NCI-H2107 treated with DMSO at 0.1 percent for 48 hours (cell line): Measurements from ENCODE around the gene ASPDH.
"Not testable (repeated sequence)": the region's sequence is repeated elsewhere in the genome, so short reads cannot be mapped to it uniquely, and the experiment has no call there.

Experiments
- DNase-seq: peaks from one replicate; lab custom pipeline; 2025; ENCODE audit not compliant: unreplicated experiment; lab: John Stamatoyannopoulos, UW

The ASPDH gene

GRCh38 chr19:50480281-50481111 lies 33.2 kb downstream of the ASPDH start:
- no peak for DNase-seq

GRCh38 chr19:50479761-50480251 lies 33.9 kb downstream of the ASPDH start:
- no peak for DNase-seq

GRCh38 chr19:50478901-50479715 lies 34.6 kb downstream of the ASPDH start:
- no peak for DNase-seq

- DNase-seq: no peak
Observed at GRCh38 chr19:50477751-50478515, 35.8 kb downstream of the ASPDH start.

GRCh38 chr19:50476907-50477238 lies 36.8 kb downstream of the ASPDH start:
- DNase-seq: no peak

DNA sequence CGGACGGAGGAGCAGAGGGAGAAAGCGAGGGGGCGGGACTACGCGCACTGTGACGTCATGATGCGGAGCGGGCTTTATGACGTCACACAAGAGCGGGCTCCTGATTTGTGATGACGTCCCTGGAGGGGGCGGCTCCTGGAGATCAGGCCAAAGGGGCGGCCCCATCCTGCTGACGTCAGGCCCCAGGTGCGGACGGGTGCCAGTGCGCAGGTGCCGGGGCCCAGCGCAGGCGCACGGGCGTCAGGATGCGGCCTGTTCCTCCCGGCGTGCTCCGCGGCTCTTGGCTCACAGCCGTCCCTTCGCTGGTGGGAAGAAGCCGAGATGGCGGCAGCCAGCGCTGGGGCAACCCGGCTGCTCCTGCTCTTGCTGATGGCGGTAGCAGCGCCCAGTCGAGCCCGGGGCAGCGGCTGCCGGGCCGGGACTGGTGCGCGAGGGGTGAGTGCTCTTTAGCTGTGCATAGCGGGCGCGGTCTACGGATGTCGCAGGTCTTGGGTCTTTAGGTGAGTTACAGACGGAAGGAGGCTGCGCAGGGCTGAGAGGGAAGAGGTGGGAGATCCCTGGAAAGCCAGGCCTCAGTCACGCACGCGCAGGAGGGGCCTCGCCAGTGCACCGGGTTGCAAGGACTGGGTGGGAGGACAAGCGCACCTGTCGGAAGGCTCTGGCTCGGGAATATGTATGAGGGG lies 37.3 kb downstream of the ASPDH start, which contains the start of the genes EMC10 and GARIN5A:
Gene EMC10 (plus strand): TSS at position 284 of the 683 bp plus-strand sequence. CDS start 38 bp downstream, at position 322.
Gene GARIN5A (minus strand): TSS at position 625 of the 683 bp plus-strand sequence. CDS start 460 bp downstream, at position 165.
- DNase-seq: peak; percentile 72

DNA sequence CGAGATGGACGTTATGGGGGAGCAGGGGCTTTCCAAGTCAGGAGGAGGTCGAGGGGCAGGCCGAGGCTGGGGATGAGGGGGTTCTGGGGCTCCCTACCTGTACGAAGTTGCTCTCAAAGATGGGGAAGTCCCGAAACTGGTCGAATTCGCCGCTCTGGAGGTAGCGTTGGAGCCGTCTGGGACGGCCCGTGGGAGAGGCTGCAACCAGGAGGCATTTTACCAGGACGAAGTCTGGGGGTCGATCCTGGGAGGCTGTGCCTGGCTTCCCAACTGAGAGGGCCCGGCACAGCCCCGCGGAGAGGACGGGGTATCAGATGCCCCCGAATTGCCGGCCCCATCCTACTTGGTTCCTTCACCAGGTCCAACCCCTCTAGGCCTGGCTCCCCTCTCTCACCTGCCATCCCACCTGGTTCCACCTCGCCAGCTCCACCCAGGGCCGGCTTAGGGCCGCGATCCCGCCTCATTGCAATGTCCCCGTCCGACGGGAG lies 37.9 kb downstream of the ASPDH start:
- DNase-seq: no peak

GRCh38 chr19:50475101-50475568 lies 38.6 kb downstream of the ASPDH start:
- DNase-seq: no peak

DNA sequence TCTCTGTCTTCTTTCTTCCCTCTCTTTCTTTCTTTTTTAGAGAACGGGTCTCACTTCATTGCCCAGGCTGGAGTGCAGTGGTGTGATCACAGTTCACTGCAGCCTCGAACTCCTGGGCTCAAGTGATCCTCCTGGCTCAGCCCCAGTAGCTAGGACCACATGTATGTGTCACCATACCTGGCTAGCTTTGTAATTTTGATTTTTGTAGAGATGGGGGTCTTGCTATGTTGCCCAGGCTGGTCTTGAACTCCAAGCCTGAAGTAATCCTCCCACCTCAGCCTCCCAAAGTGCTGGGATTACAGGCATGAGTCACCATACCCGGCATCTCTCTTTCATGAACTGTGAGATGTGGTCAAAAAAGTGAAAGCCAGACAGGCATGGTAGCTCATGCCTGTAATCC lies 40.4 kb downstream of the ASPDH start:
- not testable (repeated sequence) for DNase-seq

DNA sequence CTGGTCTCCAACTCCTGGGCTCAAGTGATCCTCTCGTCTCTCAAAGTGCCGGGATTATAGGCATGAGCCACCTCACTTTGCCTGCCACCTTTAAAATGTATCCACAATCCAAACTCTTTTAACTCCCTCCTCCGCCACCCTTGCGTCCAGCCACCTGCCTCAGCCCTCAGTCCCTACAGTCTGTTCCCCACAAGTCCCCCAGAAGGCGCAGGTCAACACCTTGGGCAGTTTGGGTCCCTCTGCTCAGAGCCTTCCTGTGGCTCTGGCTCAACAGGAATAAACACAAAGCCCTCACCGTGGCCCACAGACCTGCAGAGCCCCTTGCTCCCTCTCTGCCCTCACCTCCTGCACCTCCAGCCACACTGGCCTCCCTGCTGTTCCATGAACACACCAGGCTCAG lies 44.9 kb downstream of the ASPDH start:
- no peak for DNase-seq

DNA sequence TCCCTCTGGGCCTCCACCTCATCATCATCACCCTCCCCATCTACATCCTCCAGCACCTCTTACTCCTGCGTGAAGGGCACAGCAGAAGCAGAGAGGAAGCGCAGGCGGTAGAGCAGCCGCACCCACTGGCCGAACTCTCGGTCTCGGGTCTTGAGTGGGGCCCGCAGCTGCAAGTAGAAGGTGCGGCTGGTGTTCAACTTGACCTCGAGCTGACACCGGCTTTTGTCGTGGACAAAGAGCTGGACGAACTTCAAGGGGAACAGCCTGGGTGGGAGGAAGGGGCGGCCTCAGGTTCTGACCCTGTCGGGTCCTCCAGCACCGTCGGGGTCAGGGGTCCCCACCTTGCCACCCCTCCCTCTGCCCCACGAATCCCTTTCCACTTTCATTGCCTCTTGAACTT lies 46.1 kb downstream of the ASPDH start:
- no peak for DNase-seq

DNA sequence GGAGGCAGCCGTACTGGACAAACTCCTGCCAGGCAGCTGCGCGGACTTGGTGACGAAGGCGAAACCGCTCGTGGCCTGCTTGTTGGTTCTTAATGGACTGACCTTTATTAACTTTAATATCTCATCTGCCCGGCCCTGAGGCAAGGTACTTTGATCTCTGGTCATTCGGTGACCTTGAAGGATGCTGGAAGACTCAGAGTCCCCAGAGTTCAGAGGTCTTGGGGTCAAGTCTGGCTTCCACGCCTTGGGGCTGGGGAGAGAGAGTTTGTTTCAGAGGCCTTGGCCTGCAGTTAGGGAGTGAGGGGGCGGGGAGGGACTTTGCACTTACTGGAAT lies 47.0 kb downstream of the ASPDH start:
- DNase-seq: no peak

GRCh38 chr19:50465986-50466705 lies 47.6 kb downstream of the ASPDH start:
- DNase-seq: peak; percentile 36

DNA sequence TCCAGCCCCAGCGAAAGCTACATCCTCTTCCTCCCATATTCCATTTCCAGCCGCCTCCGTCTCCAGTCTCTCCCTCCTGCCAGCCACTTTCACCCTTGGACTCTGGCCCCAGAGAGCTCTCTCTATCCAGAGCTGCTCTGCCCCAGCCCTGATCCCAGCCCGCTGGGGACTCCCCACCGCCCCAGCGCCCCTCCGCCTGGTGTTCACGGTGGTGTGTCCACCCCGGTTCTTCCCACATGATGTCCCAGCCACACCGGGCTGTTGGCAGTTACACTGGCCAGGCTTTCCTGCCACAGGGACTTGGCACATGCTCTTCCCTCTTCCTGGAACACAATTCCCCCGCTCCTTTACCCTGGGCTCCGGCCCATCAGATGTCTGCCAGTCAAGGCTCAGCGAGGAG lies 48.7 kb downstream of the ASPDH start:
- DNase-seq: no peak

DNA sequence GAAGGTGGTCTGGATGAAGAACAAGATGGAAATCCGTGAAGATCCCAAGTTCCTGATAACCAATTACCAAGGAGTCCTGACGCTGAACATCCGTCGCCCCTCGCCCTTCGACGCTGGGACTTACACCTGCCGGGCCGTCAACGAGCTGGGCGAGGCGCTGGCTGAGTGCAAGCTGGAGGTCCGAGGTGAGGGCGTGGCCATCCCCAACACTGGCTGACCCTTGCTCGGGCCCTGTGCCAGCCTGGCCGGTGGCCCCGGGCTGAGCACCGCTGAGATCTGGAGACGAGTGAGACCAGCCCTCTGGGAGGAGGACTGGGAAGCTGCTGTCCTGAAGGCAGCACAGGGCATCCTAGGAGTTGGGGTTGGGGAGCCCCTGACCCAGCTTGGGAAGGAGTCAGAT lies 49.4 kb downstream of the ASPDH start:
- no peak for DNase-seq

DNA sequence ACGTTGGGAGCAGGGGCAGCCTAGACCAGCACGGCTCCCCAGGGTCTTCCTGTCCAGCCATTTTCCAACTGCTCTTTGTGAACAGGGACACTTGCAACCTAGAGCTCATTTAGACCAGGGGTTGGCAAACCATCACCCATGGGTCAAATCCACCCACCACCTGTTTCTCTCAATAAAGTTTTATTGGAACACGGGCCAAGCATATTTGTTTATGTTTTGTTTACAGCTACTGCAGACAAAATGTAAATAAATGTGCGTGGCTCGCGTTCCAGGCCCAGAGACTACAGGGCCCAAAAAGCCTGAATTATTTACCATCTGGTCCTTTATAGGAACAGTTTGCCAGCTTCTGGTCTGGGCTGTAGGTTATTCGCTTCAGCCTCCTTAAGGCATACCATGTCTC lies 50.7 kb downstream of the ASPDH start:
- no peak for DNase-seq
